K562 treated with DMSO at 1 percent for 48 hours (cell line): ENCODE measurements around the gene HES1. TPM values are rescaled to one million over a fixed set of nuclear protein-coding genes. Genes with fewer than 3 reads are reported as not detected.

Experiments used
- total RNA-seq: library from RNA; unstranded; fragments of 300-600 nt; gene quantifications from 2 replicates; pipeline ENCODE4 v1.2.3, GENCODE V29; 2022; ENCODE audit warnings: low replicate concordance; ENCODE audit errors: extremely low read depth

Gene HES1
- not detected in 2 replicates for total RNA-seq

DNA sequence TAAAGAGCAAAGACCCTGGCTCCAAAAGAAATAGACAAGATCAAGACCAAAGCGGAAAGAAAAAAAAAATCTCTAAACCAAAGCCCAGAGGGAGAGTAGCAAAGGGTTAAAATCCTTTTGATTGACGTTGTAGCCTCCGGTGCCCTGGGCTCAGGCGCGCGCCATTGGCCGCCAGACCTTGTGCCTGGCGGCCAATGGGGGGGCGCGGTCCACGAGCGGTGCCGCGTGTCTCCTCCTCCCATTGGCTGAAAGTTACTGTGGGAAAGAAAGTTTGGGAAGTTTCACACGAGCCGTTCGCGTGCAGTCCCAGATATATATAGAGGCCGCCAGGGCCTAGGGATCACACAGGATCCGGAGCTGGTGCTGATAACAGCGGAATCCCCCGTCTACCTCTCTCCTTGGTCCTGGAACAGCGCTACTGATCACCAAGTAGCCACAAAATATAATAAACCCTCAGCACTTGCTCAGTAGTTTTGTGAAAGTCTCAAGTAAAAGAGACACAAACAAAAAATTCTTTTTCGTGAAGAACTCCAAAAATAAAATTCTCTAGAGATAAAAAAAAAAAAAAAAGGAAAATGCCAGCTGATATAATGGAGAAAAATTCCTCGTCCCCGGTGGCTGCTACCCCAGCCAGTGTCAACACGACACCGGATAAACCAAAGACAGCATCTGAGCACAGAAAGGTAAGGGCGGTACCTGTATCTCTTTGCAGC lies at the start of gene HES1:
Gene HES1 (plus strand): TSS at position 343 of the 713 bp plus-strand sequence. CDS start 233 bp downstream, at position 576.

Other genes with a start within 250 kb of the HES1 start
- not detected in 2 replicates for gene CPN2, start 215.2 kb downstream of the HES1 start, total RNA-seq
- gene LRRC15, start 233.6 kb downstream of the HES1 start, total RNA-seq: not detected in 2 replicates